Measurements from ENCODE around the gene RASSF7. TPM values are rescaled to one million over a fixed set of nuclear protein-coding genes. Genes with fewer than 3 reads are reported as not detected.

Gene RASSF7
- total RNA-seq, 1 experiment from 2014 or later: 32.5 TPM

DNA sequence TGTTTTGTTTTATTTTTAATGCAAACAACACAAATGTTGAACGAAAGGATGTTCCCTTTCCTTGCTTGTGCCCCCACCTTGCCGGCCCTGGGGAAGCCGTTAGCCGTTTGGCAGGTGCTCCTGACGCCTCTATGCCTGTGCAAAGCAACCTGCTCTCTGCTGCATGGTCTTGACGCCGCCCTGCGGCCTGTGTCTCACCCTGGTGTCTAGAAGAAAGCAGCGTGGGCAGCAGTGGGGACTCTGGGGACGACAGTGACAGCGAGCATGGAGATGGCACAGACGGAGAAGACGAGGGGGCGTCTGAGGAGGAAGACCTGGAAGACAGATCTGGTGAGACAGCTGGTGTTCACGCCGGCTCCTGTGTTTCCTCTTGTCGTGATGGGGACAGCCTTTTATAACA, 21.0 kb downstream of the RASSF7 start:
- Mint-ChIP-seq H3K9me3 (no peaks in the 10 kb centered on the region), H3K27me3 (ENCODE audit: low read depth) (no peaks in the 10 kb centered on the region), H3K4me3 (no peak overlapping the region), H3K4me1 (peaks cover 18% of the 10 kb centered on the region), H3K27ac (no peak overlapping the region), H3K36me3 (peaks cover 24% of the 10 kb centered on the region)
- no peak for ATAC-seq
- TF ChIP-seq, protein P1, sequence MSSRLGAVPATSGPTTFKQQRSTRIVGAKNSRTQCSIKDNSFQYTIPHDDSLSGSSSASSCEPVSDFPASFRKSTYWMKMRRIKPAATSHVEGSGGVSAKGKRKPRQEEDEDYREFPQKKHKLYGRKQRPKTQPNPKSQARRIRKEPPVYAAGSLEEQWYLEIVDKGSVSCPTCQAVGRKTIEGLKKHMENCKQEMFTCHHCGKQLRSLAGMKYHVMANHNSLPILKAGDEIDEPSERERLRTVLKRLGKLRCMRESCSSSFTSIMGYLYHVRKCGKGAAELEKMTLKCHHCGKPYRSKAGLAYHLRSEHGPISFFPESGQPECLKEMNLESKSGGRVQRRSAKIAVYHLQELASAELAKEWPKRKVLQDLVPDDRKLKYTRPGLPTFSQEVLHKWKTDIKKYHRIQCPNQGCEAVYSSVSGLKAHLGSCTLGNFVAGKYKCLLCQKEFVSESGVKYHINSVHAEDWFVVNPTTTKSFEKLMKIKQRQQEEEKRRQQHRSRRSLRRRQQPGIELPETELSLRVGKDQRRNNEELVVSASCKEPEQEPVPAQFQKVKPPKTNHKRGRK (CRISPR knock-in tag; IDR thresholded peaks at IDR 0.05; ENCODE audit: borderline replicate concordance): no peak
- TF ChIP-seq EMX1 (CRISPR knock-in tag; IDR thresholded peaks at IDR 0.05) (no peak), PRRX2 (CRISPR knock-in tag; IDR thresholded peaks at IDR 0.05) (no peak), FOXK1 (CRISPR knock-in tag; IDR thresholded peaks at IDR 0.05) (no peak), CBFB (CRISPR knock-in tag; IDR thresholded peaks at IDR 0.05; ENCODE audit: low read depth) (no peak), SMAD4 (CRISPR knock-in tag; IDR thresholded peaks at IDR 0.05) (no peak), NR2C2 (CRISPR knock-in tag; IDR thresholded peaks at IDR 0.05) (no peak), ZNF263 (CRISPR knock-in tag; IDR thresholded peaks at IDR 0.05; ENCODE audit: low read depth) (no peak), ZNF416 (CRISPR knock-in tag; IDR thresholded peaks at IDR 0.05) (no peak), SP1 (CRISPR knock-in tag; conservative IDR thresholded peaks at IDR 0.05) (no peak), NFATC4 (CRISPR knock-in tag; IDR thresholded peaks at IDR 0.05) (no peak)
- TF ChIP-seq, protein P2, sequence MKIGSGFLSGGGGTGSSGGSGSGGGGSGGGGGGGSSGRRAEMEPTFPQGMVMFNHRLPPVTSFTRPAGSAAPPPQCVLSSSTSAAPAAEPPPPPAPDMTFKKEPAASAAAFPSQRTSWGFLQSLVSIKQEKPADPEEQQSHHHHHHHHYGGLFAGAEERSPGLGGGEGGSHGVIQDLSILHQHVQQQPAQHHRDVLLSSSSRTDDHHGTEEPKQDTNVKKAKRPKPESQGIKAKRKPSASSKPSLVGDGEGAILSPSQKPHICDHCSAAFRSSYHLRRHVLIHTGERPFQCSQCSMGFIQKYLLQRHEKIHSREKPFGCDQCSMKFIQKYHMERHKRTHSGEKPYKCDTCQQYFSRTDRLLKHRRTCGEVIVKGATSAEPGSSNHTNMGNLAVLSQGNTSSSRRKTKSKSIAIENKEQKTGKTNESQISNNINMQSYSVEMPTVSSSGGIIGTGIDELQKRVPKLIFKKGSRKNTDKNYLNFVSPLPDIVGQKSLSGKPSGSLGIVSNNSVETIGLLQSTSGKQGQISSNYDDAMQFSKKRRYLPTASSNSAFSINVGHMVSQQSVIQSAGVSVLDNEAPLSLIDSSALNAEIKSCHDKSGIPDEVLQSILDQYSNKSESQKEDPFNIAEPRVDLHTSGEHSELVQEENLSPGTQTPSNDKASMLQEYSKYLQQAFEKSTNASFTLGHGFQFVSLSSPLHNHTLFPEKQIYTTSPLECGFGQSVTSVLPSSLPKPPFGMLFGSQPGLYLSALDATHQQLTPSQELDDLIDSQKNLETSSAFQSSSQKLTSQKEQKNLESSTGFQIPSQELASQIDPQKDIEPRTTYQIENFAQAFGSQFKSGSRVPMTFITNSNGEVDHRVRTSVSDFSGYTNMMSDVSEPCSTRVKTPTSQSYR (CRISPR knock-in tag; IDR thresholded peaks at IDR 0.05): no peak
- TF ChIP-seq, protein P3, sequence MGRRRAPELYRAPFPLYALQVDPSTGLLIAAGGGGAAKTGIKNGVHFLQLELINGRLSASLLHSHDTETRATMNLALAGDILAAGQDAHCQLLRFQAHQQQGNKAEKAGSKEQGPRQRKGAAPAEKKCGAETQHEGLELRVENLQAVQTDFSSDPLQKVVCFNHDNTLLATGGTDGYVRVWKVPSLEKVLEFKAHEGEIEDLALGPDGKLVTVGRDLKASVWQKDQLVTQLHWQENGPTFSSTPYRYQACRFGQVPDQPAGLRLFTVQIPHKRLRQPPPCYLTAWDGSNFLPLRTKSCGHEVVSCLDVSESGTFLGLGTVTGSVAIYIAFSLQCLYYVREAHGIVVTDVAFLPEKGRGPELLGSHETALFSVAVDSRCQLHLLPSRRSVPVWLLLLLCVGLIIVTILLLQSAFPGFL (CRISPR knock-in tag; IDR thresholded peaks at IDR 0.05; ENCODE audit: borderline replicate concordance): no peak
- TF ChIP-seq, protein P4, sequence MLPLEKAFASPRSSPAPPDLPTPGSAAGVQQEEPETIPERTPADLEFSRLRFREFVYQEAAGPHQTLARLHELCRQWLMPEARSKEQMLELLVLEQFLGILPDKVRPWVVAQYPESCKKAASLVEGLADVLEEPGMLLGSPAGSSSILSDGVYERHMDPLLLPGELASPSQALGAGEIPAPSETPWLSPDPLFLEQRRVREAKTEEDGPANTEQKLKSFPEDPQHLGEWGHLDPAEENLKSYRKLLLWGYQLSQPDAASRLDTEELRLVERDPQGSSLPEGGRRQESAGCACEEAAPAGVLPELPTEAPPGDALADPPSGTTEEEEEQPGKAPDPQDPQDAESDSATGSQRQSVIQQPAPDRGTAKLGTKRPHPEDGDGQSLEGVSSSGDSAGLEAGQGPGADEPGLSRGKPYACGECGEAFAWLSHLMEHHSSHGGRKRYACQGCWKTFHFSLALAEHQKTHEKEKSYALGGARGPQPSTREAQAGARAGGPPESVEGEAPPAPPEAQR (CRISPR knock-in tag; IDR thresholded peaks at IDR 0.05): no peak
- TF ChIP-seq, protein P5, sequence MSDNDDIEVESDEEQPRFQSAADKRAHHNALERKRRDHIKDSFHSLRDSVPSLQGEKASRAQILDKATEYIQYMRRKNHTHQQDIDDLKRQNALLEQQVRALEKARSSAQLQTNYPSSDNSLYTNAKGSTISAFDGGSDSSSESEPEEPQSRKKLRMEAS (CRISPR knock-in tag; IDR thresholded peaks at IDR 0.05): no peak
- TF ChIP-seq, protein P6, sequence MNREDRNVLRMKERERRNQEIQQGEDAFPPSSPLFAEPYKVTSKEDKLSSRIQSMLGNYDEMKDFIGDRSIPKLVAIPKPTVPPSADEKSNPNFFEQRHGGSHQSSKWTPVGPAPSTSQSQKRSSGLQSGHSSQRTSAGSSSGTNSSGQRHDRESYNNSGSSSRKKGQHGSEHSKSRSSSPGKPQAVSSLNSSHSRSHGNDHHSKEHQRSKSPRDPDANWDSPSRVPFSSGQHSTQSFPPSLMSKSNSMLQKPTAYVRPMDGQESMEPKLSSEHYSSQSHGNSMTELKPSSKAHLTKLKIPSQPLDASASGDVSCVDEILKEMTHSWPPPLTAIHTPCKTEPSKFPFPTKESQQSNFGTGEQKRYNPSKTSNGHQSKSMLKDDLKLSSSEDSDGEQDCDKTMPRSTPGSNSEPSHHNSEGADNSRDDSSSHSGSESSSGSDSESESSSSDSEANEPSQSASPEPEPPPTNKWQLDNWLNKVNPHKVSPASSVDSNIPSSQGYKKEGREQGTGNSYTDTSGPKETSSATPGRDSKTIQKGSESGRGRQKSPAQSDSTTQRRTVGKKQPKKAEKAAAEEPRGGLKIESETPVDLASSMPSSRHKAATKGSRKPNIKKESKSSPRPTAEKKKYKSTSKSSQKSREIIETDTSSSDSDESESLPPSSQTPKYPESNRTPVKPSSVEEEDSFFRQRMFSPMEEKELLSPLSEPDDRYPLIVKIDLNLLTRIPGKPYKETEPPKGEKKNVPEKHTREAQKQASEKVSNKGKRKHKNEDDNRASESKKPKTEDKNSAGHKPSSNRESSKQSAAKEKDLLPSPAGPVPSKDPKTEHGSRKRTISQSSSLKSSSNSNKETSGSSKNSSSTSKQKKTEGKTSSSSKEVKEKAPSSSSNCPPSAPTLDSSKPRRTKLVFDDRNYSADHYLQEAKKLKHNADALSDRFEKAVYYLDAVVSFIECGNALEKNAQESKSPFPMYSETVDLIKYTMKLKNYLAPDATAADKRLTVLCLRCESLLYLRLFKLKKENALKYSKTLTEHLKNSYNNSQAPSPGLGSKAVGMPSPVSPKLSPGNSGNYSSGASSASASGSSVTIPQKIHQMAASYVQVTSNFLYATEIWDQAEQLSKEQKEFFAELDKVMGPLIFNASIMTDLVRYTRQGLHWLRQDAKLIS (CRISPR knock-in tag; IDR thresholded peaks at IDR 0.05; ENCODE audit: borderline replicate concordance): no peak
- TF ChIP-seq, protein P7, sequence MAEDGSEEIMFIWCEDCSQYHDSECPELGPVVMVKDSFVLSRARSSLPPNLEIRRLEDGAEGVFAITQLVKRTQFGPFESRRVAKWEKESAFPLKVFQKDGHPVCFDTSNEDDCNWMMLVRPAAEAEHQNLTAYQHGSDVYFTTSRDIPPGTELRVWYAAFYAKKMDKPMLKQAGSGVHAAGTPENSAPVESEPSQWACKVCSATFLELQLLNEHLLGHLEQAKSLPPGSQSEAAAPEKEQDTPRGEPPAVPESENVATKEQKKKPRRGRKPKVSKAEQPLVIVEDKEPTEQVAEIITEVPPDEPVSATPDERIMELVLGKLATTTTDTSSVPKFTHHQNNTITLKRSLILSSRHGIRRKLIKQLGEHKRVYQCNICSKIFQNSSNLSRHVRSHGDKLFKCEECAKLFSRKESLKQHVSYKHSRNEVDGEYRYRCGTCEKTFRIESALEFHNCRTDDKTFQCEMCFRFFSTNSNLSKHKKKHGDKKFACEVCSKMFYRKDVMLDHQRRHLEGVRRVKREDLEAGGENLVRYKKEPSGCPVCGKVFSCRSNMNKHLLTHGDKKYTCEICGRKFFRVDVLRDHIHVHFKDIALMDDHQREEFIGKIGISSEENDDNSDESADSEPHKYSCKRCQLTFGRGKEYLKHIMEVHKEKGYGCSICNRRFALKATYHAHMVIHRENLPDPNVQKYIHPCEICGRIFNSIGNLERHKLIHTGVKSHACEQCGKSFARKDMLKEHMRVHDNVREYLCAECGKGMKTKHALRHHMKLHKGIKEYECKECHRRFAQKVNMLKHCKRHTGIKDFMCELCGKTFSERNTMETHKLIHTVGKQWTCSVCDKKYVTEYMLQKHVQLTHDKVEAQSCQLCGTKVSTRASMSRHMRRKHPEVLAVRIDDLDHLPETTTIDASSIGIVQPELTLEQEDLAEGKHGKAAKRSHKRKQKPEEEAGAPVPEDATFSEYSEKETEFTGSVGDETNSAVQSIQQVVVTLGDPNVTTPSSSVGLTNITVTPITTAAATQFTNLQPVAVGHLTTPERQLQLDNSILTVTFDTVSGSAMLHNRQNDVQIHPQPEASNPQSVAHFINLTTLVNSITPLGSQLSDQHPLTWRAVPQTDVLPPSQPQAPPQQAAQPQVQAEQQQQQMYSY (CRISPR knock-in tag; IDR thresholded peaks at IDR 0.05): no peak
- TF ChIP-seq, protein P8, sequence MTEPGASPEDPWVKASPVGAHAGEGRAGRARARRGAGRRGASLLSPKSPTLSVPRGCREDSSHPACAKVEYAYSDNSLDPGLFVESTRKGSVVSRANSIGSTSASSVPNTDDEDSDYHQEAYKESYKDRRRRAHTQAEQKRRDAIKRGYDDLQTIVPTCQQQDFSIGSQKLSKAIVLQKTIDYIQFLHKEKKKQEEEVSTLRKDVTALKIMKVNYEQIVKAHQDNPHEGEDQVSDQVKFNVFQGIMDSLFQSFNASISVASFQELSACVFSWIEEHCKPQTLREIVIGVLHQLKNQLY (CRISPR knock-in tag; IDR thresholded peaks at IDR 0.05): no peak
- TF ChIP-seq, protein P9, sequence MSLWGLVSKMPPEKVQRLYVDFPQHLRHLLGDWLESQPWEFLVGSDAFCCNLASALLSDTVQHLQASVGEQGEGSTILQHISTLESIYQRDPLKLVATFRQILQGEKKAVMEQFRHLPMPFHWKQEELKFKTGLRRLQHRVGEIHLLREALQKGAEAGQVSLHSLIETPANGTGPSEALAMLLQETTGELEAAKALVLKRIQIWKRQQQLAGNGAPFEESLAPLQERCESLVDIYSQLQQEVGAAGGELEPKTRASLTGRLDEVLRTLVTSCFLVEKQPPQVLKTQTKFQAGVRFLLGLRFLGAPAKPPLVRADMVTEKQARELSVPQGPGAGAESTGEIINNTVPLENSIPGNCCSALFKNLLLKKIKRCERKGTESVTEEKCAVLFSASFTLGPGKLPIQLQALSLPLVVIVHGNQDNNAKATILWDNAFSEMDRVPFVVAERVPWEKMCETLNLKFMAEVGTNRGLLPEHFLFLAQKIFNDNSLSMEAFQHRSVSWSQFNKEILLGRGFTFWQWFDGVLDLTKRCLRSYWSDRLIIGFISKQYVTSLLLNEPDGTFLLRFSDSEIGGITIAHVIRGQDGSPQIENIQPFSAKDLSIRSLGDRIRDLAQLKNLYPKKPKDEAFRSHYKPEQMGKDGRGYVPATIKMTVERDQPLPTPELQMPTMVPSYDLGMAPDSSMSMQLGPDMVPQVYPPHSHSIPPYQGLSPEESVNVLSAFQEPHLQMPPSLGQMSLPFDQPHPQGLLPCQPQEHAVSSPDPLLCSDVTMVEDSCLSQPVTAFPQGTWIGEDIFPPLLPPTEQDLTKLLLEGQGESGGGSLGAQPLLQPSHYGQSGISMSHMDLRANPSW (CRISPR knock-in tag; conservative IDR thresholded peaks at IDR 0.05; ENCODE audit: low read depth): no peak
- ChIA-PET CTCF (no interaction called here), POLR2A (no interaction called here)
- no peak for DNase-seq (ENCODE audit: low spot score)
